HG02588 (cell line): Measurements from ENCODE around the gene GTF2H1.
"Not testable (repeated sequence)": the region's sequence is repeated elsewhere in the genome, so short reads cannot be mapped to it uniquely, and the experiment has no call there.

Experiments
- ATAC-seq: cut with Tn5 transposase; IDR thresholded peaks from one replicate; pipeline ENCODE4 v1.9.1; 2021; ENCODE audit warnings: mild to moderate bottlenecking, moderate library complexity; ENCODE audit not compliant: unreplicated experiment

GTF2H1 gene

DNA sequence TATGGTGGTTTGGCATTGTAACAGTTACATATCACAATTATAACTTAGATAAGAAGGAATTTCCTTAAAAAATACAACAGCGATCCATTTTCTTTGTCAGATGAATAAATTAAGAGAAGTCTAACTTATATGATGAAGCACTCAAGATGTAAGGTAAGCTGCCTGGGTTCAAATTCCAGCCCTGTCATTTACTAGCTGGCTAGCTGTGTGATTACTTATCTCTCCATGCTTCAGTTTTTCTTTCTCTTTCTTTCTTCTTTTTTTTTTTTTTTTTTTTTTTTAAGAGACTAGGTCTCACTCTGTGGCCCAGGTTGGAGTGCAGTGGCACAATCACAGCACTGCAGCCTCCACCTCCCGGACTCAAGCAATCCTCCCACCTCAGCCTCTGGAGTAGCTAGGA is 49.8 kb downstream of the GTF2H1 start:
- ATAC-seq = no peak

DNA sequence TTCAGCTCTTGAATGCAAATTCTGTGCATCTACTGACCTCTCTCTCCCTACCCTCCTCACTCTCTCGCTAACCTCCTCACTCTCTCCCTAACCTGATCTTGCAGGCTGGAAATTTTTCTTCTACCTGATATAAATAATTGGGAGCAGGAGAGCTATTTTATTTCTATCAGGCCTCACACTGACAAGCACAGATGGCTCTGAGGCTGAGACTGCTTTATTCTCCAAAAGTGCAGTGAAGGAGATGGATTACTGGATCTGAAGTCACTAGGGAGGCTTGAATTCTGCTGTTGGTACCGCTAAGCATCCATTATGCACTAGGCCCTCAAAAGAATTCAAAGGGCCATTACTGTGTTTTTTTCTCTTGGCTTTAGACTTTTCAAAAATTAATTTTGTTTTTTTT is 52.6 kb downstream of the GTF2H1 start:
- ATAC-seq = no peak

DNA sequence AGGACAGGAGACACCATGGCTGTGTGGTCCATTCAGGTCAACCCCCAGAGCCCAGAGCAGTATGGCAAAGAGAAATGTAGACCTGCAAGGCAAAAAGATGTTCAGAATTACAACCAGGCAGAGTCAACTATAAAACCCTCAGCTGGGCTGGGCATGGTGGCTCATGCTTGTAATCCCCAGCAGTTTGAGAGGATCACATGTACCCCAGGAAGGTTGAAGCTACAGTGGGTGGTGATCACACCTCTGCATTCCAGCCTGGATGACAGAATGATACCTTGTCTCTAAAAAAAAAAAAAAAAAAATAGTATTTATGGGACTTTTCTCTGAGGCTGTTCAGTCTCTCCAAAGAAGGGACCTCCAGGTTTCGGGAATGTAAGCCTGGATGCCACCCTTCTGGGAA is 53.6 kb downstream of the GTF2H1 start:
- no peak for ATAC-seq

DNA sequence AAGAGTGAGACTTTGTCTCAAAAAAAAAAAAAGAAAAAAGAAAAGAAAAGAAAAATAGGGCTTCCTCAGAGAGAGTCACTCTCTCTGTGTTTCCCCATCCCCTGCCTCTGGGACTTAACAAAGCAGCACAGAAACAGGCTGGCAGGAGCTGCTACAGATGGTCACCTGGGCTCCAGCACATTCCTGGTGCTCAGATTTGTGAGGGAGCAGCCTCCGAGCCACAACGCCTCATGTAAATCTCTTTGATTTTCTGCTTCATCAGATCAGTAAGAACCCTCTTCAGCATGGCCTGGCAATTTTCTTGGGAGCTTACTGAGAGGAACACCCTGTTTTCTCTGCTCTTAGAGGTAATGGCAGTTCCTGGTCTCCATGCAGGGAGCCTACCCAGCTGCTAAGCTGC is 56.8 kb downstream of the GTF2H1 start:
- no peak for ATAC-seq

DNA sequence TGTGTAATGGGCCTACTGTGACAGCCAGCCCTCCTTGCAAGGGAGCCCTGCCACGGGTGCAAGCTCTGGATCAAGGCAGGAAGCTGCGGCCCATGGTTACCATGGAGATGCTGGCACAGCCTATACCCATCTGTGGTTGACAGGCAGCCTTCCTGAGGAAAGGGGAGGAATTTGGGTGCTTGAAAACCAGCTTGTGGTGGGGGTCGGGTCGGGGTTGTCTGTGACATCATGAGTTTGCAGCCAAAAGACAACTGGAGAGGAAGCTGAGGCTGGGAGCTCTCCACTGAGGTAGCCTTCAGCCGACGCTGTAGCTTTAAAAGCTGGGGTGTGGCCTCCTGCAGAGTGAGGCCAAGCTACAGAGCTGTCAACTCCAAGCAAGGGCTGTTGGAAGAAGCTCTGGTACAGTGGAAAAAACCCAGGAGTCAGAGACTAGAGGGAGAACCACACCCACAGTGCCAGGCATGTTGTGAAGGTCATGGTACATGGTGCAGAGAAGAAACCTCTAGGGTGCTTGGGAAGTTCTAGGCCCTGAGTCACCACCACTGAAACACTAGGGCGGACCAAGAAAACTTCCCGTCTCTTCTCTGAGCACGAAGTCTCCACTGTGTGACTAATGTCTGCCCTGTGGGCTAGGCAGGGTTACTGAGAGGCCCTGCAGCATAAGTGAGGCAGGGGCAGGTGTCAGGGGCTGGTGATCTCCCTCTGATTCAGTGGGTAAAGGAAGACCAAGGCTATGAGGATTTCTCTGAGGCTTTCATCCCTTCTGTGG is 61.2 kb downstream of the GTF2H1 start:
- ATAC-seq = peak; percentile 89

DNA sequence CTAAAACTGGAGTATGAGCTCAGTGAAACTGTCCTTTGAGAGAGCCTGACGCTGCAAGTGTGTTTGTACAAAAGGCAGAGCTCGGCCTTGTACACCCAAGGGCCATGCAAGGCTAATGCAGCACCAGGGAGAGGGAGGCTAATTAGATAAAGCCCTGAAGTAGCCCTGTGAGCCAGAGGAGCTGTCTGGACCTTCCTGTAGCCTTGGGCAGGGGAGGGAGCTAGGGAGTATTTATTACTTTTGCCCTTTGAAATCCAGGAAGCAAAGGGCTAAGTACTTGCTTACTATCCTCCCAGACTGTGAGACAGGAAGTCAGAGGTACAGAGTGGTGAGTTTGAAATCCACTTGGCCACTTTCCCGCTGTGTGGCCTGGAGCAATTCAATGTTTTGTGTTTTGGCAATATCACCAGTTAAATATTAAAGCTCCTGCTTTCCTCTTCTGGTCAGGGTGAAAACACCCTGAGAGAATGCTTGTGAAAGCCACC is 61.8 kb downstream of the GTF2H1 start:
- peak; percentile 25 for ATAC-seq

DNA sequence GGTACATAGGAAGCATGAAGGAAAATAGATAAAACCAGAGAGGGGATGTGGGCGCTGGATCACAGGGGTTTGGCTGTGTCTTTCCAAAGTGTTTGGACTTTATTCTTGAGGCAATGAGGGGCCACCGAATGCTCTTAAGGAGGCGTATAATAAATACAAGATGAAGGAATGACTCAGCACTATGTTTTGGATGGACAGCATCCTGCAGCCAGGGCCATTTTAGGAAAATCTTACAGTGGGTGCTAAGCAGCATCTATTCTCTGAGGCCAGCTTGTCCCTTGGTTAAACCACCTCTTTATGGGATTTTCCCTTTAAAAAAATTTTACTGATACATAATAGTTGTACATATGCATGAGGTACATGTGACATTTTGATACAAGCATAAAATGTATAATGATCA is 67.7 kb downstream of the GTF2H1 start:
- ATAC-seq = no peak

DNA sequence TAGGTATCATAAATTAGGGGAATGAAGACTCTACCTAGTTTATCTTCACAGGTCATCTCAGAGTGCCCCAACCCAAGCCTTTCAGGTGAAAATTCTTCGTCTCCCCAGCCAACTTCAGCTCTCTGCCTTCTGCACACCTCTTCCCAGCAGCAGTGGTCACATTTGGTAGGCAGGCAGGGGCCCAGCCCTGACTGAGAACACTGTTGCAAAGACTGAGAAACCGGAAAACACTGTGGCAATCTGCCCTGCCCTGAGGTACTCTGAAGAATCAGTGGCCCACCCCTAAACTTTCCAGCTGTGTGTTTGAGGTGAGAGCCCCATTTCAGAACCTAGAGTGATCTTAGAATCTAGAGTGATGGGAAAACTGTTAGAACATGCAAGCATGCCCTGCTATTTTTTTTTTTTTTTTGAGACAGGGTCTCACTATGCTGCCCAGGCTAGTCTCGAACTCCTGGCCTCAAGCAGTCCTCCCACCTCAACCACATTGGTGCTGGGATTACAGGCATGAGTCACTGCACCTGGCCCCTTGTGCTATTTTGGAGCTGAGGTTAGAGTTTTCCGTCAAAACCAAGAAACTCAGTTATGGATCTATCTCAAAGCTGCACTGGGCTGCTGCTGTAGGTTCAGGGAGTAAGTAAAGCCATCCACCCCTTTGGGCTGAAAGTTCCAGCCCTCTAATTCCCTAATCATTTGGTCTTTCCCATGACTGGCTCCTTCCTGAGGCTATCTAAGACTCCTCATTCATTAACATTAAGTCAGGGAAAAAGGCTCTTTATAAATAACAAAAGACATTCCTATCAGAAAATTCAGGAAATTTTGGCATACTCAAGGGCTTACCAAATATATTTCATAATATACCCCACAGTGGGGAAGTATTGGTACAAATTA is 70.3 kb downstream of the GTF2H1 start:
- no peak for ATAC-seq

DNA sequence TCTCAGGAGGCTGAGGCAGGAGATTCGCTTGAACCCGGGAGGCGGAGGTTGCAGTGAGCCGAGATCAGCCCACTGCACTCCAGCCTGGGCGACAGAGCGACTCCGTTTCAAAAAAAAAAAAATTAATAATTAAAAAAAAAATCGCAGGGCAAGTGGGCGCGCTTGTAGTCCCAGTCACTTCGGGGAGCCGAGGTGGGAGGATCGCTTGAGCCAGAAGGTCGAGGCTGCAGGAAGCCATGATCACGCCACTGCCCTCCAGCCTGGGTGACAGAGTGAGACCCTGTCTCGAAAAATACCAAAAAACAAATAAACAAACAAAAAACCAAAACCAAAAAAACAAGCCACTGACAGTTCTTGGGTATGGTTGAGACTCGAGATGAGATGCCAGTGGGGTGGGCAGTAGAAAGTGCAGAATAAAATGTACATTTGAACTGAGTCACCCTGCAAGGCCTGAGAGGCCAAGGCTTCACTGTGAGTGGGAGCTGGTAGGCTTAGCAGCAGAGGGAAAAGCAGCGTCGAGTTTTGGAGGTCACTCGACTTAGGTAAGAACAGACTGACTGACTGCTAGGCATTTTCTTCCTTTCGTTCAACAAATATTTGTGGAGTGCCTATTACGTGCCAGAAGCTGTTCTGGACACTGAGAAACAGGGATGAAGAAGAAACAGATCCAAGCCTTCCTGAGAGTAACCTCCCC is 71.4 kb downstream of the GTF2H1 start:
- ATAC-seq = no peak

DNA sequence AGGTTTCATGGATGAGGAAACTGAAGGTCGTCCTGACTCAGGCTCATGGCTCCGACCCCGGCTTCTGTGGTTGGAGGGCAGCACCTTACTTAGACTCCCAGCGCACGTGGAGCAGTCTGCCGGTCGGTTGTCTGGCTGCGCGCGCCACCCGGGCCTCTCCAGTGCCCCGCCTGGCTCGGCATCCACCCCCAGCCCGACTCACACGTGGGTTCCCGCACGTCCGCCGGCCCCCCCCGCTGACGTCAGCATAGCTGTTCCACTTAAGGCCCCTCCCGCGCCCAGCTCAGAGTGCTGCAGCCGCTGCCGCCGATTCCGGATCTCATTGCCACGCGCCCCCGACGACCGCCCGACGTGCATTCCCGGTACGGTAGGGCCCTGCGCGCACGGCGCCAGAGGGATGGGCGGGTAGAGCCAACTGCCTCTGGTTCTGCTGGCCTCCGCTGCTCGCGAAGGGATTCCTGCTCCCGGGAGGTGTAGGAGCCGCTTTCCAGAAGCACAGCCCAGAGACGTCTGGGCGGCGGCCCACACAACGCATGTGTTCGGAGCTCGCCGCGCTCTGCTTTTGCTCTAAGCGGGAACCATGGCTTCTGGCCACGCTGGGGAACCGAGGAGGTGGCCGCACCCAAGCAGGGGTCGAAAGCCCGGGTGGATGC is 72.0 kb downstream of the GTF2H1 start, which contains the start of gene LDHA:
TSS of gene LDHA (plus strand) at position 289 of the 653 bp plus-strand sequence. CDS start 2,280 bp downstream, outside the sequence.
- ATAC-seq = peak; percentile 59

DNA sequence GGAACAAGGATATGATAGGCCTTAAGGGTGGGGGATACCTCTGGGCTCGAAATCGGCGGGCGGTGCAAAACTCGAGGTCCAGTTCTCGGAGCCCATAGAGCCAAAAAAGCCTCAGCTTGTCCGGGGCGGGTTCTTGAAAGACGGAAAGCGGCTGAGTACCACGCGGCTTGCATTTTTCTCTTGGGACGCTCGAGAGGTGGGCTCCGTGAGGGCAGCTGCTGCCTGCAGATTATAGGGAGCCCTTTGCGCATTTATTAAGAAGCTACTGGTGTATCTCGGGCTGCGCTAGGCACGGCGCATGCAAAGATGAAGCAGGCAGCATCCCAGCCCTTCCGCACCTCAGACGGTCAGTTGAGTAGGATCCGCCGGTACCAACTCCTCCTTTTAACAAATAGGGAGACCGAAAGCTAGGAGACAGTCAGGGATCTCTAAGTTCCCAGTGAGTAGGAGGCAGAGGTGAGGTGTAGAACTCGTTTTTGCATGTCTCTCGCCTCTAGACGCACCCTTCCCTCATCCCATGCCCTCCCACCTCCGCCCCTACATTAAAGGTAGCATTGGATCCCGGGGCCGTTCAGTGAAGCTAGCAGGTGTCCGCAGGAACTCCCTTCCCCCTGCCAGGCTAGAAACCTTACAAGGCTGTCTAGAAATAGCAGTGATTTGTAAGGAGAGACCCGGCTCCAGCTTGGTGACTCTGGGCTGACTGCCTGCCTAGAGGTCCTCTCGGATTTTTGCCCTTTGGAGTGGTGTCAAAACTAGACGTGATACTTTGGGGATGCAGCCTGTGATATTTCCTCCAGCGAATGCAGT is 72.8 kb downstream of the GTF2H1 start:
- no peak for ATAC-seq

DNA sequence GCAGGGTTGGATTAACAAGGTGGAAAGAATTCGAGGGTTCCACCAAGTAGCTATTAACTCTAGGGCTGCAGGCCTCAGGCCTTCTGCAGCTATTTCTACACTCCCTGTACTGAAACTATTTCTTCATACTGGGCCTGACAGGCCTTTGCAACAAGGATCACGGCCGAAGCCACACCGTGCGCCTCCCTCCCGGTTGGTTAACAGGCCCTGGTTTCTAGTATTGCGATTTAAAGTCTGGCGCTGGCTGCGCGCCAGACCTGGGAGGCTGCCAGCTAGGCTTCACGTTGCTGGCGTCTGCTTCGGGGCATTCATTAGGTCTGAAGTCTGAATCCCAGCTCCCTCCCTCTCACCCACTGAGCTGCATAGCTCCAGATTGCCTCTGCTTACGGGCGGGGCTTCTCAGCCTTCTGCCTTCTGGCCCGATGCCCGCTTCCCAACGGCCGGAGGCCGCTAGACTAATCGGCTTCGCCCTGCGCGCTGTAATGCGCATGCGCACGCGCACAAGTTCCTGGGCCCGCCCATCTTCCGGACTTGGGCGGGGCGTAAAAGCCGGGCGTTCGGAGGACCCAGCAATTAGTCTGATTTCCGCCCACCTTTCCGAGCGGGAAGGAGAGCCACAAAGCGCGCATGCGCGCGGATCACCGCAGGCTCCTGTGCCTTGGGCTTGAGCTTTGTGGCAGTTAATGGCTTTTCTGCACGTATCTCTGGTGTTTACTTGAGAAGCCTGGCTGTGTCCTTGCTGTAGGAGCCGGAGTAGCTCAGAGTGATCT is 73.6 kb downstream of the GTF2H1 start:
- peak; percentile 61 for ATAC-seq

DNA sequence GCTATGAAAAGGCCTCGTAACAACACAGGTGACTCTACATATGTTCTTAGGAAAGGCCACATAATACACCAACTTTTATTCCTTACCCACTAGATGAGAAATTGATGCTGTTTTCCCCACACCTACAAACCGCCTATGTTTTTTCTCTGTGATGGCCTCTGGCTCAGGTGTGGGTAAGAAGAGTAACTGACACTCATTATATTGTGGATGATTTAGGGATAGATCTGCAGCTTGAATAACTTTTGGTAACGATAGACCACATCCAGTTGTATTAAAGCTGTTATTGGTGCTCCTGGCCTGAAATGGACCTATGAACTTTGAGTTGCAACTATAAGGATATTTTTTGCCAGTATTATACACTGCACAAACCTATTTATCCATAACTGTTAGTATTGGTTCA is 75.6 kb downstream of the GTF2H1 start:
- no peak for ATAC-seq

DNA sequence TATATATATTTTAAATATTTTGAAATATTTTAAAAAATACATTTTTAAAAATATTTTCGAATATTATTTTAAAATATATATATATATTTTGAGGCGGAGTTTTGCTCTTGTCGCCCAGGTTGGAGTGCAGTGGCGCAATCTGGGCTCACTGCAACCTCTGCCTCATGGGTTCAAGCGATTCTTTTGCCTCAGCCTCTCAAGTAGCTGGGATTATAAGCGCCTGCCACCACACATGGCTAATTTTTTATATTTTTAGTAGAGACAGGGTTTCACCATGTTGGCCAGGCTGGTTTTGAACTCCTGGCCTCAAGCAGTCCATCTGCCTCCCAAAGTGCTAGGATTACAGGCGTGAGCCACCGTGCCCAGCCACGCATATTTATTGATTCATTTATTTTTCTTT is 78.7 kb downstream of the GTF2H1 start:
- not testable (repeated sequence) for ATAC-seq

DNA sequence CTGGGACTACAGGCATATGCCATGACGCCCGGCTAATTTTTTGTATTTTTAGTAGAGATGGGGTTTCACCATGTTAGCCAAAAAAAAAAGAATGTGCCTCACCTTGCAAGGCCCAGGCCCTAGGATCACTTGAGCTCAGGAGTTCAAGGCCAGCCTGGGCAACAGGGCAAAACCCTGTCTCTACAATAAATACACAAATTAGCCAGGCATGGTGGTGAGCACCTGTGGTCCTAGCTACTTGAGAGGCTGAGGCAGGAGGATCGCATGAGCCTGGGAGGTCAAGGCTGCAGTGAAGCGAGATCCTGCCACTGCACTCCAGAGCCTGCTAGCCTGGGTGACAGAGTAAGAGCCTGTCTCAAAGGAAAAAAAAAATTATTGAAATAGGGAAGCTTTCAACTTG is 81.7 kb downstream of the GTF2H1 start:
- no peak for ATAC-seq

DNA sequence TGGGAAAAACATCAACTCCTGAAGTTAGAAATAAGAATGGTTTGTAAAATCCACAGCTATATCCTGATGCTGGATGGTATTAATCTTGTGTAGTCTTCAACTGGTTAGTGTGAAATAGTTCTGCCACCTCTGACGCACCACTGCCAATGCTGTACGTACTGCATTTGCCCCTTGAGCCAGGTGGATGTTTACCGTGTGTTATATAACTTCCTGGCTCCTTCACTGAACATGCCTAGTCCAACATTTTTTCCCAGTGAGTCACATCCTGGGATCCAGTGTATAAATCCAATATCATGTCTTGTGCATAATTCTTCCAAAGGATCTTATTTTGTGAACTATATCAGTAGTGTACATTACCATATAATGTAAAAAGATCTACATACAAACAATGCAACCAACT is 85.0 kb downstream of the GTF2H1 start:
- ATAC-seq = not testable (repeated sequence)

DNA sequence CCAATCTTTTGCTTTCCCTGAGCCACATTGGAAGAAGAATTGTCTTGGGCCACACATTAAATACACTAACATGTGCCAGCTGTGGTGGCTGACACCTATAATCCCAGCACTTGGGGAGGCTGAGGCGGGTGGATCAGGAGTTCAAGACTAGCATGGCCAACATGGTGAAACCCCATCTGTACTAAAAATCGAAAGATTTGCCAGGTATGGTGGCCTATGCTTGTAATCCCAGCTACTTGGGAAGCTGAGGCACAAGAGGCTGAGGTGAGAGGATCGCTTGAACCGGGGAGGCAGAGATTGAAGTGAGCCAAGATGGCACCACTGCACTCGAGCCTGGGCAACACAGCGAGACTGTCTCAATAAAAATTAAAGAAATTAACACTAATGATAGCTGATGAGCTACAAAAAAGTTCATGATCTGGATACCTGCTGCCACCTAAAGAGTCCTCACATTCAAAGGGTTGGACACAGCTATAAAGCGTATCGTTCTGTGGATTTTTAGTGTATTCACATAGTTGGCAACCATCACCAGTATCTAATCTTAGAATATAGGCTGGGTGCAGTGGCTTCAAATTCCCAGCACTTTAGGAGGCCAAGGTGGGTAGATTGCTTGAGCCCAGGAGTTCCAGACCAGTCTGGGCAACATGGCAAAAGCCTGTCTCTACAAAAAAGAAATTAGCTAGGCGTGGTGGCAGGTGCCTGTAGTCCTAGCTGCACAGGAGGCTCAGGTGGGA is 86.4 kb downstream of the GTF2H1 start:
- ATAC-seq = no peak

DNA sequence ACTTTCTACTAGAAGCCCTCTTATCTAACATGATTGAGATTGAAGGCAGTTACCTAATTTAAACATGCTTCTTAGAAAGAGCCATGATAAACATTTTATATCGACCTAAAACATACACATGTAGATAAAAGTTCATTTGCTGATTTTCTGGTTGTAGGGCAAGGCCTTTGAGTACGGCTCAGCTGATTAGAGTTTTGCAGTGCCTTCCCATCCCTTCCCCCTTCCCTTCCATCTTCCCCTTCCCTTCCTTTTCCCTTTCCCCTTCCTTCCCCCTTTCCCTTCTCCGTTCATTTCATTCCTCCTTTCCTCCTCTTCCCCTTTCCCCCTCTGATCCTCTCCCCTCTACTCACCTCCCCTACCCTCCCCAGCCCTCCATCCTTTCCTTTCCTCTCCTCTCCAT is 94.1 kb downstream of the GTF2H1 start:
- no peak for ATAC-seq
